HG03064 (cell line): Measurements from ENCODE around the gene LSM2.

Experiments
- ATAC-seq: cut with Tn5 transposase; IDR thresholded peaks from one replicate; pipeline ENCODE4 v1.9.1; 2021; ENCODE audit warnings: low read depth; ENCODE audit not compliant: unreplicated experiment

The LSM2 gene

GRCh38 chr6:31761343-31761742 lies 45.4 kb downstream of the LSM2 start:
- no peak for ATAC-seq

- no peak for ATAC-seq
Observed at GRCh38 chr6:31760790-31761189, 46.0 kb downstream of the LSM2 start.

- no peak for ATAC-seq
Observed at GRCh38 chr6:31758281-31758680, 48.5 kb downstream of the LSM2 start.

- ATAC-seq = no peak
Observed at GRCh38 chr6:31752739-31753319, 53.9 kb downstream of the LSM2 start.

- no peak for ATAC-seq
Observed at GRCh38 chr6:31750411-31751022, 56.2 kb downstream of the LSM2 start.

GRCh38 chr6:31749301-31750036 lies 57.3 kb downstream of the LSM2 start:
- no peak for ATAC-seq
